GM03348 (cell line): ENCODE data around the gene TRAPPC11.
A peak's percentile ranks its signal among the peaks of the same experiment; 100 is the strongest.
"Not testable (repeated sequence)": the region's sequence is repeated elsewhere in the genome, so short reads cannot be mapped to it uniquely, and the experiment has no call there.

ENCODE experiments used
- DNase-seq: peaks from one replicate; pipeline ENCODE4 v3.0.0; 2012; ENCODE audit warnings: low spot score

The TRAPPC11 gene

DNA sequence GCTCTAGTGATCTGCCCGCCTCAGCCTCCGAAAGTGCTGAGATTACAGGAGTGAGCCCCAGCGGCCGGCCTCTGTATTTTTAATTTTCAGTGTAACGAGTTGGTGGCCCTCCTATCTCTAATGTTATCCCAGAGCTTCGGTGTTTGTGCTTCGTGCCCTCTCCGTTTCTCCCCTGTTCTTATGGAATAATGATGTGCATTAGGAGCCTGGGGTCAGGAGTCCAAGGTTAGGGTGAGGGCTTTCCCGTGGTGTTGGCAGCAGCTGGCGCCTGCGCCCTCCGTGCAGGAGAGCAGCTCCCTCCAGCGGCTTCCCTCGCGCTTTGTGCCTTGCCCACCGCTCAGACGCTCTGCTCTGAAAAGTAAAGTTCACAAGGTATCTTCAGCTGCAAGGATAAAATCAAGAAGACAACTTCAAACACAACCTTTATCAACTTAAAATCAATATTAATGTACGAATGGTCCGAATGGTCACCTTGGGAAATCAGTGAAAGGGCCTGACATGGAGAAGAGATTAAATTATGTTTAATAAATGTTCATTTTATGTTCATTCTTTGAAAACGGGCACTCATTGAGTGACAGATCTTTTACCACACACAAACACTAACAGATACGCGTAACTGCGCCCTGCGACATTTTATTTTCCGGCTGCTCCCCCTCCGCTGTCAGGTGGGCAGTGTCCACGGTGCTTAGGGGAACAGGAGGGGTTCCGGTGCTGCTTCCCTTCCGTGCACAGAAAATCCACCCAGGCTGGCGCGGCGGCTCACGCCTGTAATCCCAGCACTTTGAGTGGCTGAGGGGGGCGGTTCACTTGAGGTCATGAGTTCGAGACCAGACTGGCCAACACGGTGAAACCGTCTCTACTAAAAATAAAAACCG is 62.4 kb downstream of the TRAPPC11 start:
- DNase-seq: no peak

GRCh38 chr4:183722731-183723560 is 63.9 kb downstream of the TRAPPC11 start:
- DNase-seq: peak; percentile 71

DNA sequence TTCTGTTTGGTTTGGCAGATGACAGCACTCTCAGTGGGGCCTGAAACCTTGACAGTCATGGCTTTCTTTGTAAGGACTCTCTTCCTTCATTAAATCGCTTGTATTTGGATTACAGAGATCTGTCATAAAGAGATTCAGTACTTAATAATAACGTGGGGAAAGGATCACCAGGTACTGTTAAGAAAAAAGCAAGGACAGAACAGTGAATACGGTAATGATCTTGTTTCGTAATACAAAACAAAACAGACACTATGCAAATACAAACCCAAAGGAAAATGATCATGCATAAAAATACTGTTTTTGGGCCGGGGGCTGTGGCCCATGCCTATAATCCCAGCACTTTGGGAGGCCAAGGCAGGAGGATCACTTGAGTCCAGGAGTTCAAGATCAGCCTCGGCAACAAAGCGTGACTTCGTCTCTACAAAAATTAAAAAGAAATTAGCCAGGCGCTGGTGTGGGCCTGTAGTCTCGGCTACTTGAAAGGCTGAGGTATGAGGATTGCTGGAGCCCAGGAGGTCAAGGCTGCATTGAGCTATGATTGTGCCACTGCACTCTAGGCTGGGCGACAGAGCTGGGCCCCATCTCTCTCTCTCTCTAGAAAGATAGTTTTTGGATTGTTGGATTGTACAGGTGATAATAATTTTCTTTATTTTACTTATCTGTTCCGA is 64.6 kb downstream of the TRAPPC11 start:
- DNase-seq: no peak

GRCh38 chr4:183725585-183725984 is 66.5 kb downstream of the TRAPPC11 start:
- DNase-seq: not testable (repeated sequence)

DNA sequence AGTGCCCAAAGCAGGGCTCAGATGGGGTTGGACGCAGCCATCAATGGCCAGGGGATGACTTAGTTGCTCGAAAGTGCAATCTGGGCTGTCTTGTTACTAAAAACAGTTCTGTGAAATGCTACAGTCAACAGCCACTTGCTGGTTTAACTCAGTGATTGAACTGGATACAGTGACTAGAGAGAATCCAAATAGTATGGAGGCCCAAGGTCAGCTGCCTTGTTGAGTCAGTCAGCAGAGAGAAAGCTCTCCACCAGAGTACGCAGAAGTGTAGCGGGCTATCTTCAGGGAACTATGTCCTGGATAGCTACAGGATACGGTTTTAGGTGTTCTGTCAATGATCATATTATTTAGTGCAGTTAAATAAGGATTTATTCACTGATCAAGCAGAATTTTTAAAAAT is 68.4 kb downstream of the TRAPPC11 start:
- DNase-seq: no peak

- no peak for DNase-seq
Measured at GRCh38 chr4:183728223-183729068, 69.4 kb downstream of the TRAPPC11 start.

- DNase-seq: no peak
Measured at GRCh38 chr4:183729069-183729406, 69.9 kb downstream of the TRAPPC11 start.

GRCh38 chr4:183729430-183730328 is 70.6 kb downstream of the TRAPPC11 start:
- DNase-seq: no peak

GRCh38 chr4:183732296-183732695 is 73.2 kb downstream of the TRAPPC11 start:
- no peak for DNase-seq

GRCh38 chr4:183733181-183733580 is 74.1 kb downstream of the TRAPPC11 start:
- DNase-seq: no peak

GRCh38 chr4:183738081-183738673 is 79.1 kb downstream of the TRAPPC11 start:
- peak; percentile 47 for DNase-seq

GRCh38 chr4:183738961-183739360 is 79.9 kb downstream of the TRAPPC11 start:
- DNase-seq: no peak

DNA sequence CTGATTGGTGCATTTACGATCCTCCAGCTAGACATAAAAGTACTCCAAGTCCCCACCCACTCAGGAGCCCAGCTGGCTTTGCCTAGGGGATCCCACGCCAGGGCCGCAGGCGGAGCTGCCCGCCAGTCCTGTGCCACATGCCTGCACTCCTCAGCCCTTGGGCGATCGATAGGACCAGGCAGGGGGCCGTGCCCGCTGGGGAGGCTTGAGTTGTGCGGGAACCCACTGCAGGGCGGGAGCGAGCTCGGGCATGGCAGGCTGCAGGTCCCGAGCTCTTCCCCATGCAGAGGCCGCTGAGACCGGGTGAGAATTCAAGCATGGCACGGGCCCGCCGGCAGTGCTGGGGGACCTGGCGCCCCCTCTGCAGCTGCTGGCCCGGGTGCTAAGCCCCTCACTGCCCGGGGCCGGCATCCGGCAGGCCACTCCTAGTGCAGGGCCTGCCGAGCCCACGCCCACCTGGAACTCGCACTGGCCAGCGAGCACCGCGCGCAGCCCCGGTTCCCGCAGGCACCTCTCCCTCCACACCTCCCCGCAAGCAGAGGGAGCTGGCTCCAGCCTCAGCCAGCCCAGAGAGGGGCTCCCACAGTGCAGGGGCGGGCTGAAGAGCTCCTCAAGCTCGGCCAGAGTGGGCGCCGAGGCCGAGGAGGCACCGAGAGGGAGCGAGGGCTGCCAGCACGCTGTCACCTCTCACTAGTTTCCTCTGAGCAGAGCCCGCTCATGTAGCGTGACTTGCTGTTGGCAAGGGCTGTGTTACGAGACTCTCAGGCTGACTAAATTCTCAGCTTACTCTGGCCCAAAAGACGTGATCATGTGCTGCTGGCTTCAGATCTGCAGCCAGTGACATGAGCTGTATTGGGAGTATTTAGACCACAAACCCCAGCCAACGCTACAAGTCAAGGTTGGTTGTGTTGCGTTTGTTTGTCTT is 87.5 kb downstream of the TRAPPC11 start:
- no peak for DNase-seq

GRCh38 chr4:183747380-183747779 is 88.3 kb downstream of the TRAPPC11 start:
- no peak for DNase-seq

DNA sequence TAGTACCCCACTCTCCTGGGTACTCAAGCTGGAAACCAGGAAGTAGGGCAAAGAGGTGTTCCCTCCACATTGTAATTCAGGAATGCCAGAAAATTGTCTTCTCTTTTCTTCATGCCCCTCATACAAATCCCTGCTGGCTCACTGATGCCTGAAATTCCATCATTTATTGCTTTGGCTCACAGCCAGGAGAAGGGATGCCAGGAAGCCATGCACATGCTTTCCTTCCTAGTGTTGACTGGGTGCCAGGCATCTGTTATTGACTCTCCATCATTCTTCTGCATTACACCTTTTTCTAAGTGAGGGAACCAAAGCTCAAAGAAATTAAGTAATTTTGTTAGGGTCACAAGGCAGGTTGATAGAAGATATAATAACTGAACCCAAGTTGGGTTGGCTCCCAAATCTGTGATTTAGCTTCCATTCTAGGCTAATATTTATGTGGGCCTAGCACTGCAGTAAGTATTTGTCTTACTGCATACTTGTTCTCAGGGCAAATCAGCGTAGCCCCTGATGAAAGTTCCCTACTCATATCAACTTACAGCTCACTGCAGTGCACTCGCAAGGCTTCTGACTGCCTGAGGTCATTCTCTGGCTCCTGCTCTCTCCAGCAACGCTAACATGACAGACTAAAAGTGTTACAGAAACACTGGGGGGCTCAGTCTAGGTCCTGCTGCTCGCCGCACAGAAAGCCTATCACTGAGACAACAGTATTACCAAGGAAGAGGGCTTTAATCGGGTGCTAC is 89.0 kb downstream of the TRAPPC11 start:
- DNase-seq: no peak

DNA sequence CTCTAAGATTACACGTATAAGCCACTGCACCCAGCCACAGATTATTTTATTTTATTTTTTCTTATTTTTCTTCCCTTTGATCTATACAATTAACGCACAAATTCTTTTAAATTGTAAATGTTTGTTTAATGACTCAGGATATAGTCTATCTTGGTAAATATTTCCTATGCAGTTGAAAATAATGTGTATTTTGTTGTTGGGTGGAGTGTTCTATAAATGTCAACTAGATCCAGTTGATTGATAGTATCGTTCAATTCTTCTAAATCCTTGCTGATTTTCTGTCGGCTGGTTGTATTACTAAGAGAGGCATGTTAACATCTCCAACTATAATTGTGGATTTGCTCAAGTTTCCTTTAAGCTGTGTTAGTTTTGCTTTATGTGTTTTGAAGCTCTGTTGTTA is 92.0 kb downstream of the TRAPPC11 start:
- DNase-seq: no peak

GRCh38 chr4:183755596-183755995 is 96.5 kb downstream of the TRAPPC11 start:
- no peak for DNase-seq

DNA sequence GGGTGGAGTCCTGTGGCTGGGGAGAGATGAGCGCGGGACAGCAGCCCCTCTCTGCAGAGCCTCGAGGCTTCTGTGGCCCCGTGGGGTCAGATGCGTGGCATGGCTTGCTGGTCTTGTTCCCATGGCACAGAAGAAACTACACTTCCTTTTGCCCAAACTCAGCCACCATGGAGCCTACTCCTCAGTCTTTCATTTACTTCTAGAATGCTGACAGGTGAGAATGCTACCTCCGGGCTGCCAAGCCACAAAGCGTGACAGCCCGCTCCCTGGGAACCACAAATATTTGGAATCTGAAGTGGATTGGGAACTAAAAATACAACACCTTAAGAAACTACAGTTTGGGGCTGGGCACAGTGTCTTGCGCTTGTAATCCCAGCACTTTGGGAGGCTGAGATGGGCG is 98.0 kb downstream of the TRAPPC11 start:
- no peak for DNase-seq
